HG02571 (cell line): Measurements from ENCODE around the gene WASHC4.

Source experiments
- ATAC-seq: cut with Tn5 transposase; IDR thresholded peaks from one replicate; pipeline ENCODE4 v1.9.1; 2021; ENCODE audit warnings: mild to moderate bottlenecking, moderate library complexity; ENCODE audit not compliant: unreplicated experiment

Gene WASHC4

DNA sequence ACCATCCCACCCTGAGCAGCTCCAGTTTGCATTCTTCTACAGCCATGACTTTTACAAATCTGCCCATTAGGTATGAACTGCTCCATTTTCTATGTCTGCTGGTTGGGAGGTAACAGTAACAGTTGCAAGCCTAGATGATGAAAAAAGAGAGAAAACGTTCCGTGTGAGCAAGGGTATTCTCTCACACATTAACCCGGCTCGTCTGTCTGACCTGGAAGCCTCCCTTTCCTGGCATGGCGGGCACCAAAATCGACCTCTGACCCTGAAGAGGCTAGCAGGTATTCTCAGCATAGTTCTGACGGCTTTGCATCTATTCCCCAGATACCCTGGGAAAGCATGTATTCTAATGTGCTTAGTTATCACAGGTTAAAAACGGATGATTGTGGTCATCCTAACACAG lies 96.6 kb downstream of the WASHC4 start:
- ATAC-seq = no peak

DNA sequence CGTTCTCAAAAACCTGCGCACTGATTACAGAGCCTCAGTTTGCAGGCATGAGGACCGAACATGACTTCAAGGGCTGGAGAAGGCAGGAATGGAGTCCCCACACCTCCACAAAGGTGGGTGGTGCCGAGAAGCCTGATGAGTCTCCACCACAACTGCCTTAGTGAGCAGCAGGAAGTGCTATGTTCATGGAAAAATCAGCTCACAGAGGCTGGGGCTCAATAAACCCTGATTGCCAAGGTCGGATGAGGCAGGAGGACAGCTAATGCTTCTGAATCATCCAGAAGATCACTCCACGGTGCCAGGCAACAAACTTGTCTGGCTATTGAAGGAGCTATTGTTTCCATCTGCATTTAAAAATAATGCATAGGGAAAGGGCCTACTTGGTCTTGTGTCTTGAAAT lies 97.4 kb downstream of the WASHC4 start:
- ATAC-seq = no peak

- no peak for ATAC-seq
Observed at GRCh38 chr12:105205322-105206048, 98.0 kb downstream of the WASHC4 start.

- no peak for ATAC-seq
Observed at GRCh38 chr12:105206686-105207374, 99.3 kb downstream of the WASHC4 start.

- no peak for ATAC-seq
Observed at GRCh38 chr12:105209091-105209490, 101.6 kb downstream of the WASHC4 start.

DNA sequence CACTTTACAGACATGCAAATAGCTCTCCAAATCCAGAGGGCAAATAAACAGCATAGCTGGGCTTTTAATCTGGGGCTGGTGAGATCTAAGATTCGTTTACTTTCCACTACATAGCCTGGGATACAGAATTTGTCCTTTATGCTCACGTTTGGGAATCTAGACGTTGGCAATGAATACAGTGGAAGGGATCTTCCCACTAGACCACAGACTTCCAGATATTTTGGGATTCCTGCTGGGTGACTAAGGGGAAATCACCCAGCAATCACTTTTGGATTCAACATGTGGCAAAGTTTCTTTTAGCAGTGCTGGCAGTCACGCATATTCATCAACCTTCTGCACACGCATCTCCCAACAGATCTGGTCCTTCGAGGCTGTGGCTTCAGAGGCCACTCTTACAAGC lies 104.9 kb downstream of the WASHC4 start:
- no peak for ATAC-seq

DNA sequence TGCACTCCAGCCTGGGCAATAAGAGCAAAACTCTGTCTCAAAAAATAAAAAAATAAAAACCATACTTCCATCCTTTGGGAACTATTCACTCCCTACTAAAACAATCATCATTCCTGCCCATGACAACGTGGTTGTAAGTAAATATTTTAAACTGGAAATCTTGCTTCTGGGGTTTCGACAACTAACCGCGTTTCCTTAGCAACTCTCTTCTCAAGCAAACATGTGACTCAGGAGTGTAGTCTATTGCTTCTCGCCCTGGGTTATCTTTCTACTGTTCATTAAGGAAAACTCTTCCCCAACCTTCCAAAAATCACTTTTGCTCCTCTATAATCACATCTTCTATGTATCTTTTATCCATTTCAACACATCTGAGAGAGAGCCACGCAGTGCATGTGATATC lies 106.6 kb downstream of the WASHC4 start:
- ATAC-seq = no peak

- ATAC-seq = no peak
Observed at GRCh38 chr12:105214670-105215375, 107.3 kb downstream of the WASHC4 start.

GRCh38 chr12:105218434-105218833 lies 110.9 kb downstream of the WASHC4 start:
- no peak for ATAC-seq
